Stimulated activated CD4-positive, alpha-beta T cell treated with anti-CD3 and anti-CD28 coated beads, TNF-alpha, amount 100 ng/mL, for 48 hours (primary cell): Measurements from ENCODE around the gene MEIS1.
"Not testable (repeated sequence)": the region's sequence is repeated elsewhere in the genome, so short reads cannot be mapped to it uniquely, and the experiment has no call there.

ENCODE experiments used
- DNase-seq, 3 donors: peaks; one replicate each; pipeline ENCODE4 v3.0.0-alpha.2; 2020; ENCODE audit warnings: low read depth in 3 of 3

Gene MEIS1

DNA sequence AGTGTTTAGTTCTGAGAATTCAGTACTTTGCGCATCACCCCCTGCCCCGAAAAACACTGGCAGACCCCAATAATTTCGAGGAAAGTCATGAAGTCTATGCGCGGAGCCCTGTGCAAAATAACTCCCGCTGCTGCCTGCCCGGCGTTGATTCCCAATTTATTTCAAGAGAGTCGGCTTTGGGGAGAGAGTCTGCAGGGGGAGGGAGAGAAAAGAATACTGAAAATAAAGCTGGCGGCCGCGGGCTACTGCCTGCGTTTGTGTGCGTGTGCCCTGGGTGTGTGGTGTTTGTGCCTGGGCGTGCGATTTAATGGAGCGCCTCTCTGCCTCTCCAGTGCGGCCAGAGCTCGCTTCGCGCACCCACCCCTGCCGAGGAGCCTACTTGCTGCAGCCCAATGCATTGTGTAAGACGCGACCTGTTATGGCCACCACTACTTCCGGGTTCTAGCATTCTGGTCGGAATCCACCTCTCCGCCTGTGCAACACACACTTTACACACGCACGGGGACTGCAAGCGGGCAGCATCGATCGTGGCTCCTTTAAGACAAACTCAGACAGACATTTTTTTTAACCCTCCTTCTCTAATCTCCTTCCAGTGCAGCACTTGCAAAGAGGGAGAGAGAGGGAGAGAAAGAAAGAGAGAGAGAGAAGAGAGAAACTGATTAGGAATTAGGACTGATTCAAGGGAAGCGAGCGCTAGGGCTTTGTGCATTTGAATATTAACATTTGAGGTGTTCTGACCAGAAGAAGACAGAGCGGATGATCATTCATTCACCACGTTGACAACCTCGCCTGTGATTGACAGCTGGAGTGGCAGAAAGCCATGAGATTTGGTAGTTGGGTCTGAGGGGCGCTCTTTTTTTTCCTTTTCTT lies at the start of gene MEIS1:
MEIS1 (plus strand) TSS at position 447 of the 870 bp plus-strand sequence. CDS start 732 bp downstream, outside the sequence.
- DNase-seq, result peak in 1 of 3 donors; percentile 19

- DNase-seq, result no peak
These were observed 47.7 kb upstream of the MEIS1 start for GRCh38 chr2:66387016-66387753.

- DNase-seq, result no peak
These were observed 45.2 kb upstream of the MEIS1 start for GRCh38 chr2:66389651-66390131.

GRCh38 chr2:66390152-66390551 lies 44.8 kb upstream of the MEIS1 start:
- DNase-seq, result no peak

- no peak for DNase-seq
These were observed 44.1 kb upstream of the MEIS1 start for GRCh38 chr2:66390811-66391210.

DNA sequence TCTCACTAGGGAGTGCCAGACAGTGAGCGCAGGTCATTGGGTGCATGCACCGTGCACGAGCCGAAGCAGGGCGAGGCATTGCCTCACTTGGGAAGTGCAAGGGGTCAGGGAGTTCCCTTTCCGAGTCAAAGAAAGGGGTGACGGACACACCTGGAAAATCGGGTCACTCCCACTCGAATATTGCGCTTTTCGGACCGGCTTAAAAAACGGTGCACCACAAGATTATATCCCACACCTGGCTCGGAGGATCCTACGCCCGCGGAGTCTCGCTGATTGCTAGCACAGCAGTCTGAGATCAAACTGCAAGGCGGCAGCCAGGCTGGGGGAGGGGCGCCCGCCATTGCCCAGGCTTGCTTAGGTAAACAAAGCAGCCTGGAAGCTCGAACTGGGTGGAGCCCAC lies 43.7 kb upstream of the MEIS1 start:
- not testable (repeated sequence) for DNase-seq

DNA sequence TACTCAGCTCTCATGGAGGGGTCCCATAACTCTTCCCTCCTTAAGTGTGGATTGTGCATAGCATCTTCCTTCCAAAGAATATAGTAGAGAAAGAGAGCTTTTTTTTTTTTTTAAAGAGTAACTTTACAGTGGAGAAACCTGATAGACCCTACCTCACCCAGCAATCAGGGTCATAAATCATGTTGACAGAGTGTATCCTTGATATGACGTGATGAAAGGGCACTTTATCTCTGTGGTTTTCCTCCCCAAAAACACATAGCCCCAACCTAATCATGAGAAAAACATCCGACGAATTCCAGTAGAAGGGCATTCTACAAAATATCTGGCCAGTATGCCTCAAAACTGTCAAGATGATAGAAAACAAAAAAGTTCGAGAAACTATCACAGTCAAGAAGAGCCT lies 29.5 kb upstream of the MEIS1 start:
- no peak for DNase-seq

- DNase-seq, result no peak
These were observed 26.0 kb upstream of the MEIS1 start for GRCh38 chr2:66408905-66409304.

DNA sequence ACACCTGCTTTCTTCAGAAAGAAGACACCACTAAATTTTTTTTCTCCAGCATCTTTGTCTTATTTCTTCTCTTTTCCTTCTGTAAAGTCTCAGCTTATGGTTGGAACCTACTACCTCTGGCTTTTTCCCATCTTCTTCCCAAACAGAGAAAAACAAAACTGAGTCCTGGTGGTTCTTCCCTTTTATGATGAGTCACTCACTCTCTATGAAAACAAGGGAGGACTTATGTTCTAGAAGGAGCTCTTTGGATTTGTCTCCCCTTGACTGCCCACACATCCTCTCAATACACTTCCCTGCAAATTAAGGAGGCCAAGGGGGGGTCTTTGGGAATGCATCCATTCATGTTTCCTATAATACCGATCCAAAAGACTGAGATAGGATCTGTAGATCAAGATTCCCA lies 22.1 kb upstream of the MEIS1 start:
- DNase-seq, result no peak

DNA sequence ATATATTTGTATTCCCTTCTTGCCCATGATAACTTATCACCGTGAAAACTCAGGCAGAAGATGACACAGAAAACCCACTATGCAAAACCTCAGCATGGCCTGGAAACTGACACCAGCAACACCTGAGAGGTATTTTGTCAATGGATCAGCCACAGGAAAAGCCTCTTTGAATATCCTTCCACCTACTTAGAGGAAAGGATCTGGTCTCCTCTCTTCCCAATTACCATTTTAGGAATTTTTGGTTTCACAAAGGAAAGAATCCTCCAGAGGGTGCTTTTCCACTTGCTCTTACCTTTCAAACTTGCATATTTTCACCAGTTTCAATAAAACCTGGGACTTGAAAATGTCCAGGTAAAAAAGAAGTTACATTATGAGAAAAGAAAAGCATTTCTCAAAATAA lies 20.0 kb upstream of the MEIS1 start:
- no peak for DNase-seq

DNA sequence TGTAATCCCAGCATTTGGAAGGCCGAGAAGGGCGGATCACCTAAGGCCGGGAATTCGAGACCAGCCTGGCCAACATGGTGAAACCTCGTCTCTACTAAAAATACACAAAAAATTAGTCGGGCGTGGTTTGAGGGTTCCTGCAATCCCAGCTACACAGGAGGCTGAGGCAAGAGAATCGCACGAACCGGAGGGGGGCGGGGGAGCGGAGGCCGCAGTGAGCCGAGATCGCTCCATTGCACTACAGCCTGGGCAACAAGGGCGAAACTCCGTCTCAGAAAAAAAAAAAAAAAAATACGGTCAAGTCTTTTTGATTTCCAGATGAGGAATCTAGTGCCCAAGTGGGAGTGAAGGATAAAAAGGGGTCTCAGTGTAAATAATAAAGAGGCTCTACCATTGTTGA lies 16.5 kb upstream of the MEIS1 start:
- no peak for DNase-seq

- no peak for DNase-seq
These were observed 13.3 kb upstream of the MEIS1 start for GRCh38 chr2:66421612-66422011.

- no peak for DNase-seq
These were observed 11.4 kb upstream of the MEIS1 start for GRCh38 chr2:66423391-66424124.

GRCh38 chr2:66426244-66427111 lies 8.4 kb upstream of the MEIS1 start:
- DNase-seq, result no peak

DNA sequence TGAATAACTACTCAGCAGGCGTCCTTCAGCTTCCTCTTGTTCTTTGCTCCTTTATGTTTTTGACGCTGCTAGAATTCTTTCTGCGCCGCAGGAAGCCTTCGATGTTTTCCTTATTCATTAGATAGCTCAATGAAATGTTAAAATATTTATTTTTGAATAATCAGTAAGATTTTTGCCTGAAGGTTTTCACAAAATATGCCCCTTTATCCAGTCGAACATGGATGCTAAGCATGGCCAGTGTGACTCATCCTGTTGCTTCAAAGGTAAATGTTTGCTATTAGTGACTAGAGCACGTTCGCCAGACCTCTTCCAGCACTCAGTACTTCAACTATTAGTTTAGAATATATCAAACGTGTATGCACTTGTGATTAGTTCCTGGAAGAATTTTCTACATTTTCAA lies 7.6 kb upstream of the MEIS1 start:
- DNase-seq, result no peak

DNA sequence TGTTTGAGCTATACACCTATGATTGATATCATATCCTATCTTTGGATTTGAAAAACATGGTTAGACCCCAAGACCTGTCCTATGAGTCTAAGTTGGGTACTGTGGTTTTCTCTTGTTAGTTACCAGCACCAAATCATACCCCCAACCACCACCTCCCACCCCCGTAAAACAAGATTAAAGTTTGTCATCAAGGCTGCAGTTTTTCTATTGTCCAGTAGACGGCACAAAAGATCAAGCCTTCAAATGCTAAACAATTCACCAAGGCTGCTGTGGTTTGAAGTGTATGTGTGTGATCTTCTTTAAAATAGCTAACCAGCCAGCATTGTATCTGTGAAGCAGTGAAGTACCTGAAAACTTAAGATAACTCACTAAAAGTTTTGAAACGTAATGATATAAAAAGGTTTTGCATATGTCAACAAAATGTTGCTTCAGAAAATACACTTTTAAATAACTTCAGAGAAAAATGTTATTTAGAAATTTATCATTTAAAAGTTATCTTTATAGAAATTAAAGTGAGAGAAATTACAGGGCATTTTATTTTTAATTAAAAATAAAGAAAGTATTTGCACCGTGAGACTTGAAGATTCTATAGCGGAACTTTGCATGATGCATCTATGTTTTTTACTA lies 5.8 kb upstream of the MEIS1 start:
- no peak for DNase-seq

- DNase-seq, result no peak
These were observed 5.0 kb upstream of the MEIS1 start for GRCh38 chr2:66429693-66430504.

- DNase-seq, result no peak
These were observed 4.2 kb upstream of the MEIS1 start for GRCh38 chr2:66430505-66431273.

DNA sequence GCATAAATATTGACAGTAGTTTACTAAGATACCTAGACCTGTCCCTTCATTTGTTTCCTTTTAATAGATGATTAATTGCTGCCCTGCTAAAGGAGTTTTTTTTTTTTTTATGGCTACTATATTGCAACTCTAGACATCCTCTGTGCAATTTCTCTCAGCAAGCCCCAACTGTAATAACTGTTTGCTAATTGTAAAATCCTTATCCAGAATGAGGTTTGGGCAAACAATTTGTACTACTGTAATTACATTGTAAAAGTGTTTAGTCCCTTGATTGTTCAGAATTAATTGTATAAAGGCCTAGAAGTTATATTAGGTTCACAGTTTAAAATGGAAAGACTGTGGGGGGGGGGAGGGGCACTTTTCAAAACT lies 3.7 kb upstream of the MEIS1 start:
- DNase-seq, result no peak
